ENCODE results near the gene ZNF24. TPM values are rescaled to one million over a fixed set of nuclear protein-coding genes. Genes with fewer than 3 reads are reported as not detected.

ZNF24 gene
- total RNA-seq, 6 experiments from 2014 or later = 17.7 to 31.5 (median 25.5) TPM

DNA sequence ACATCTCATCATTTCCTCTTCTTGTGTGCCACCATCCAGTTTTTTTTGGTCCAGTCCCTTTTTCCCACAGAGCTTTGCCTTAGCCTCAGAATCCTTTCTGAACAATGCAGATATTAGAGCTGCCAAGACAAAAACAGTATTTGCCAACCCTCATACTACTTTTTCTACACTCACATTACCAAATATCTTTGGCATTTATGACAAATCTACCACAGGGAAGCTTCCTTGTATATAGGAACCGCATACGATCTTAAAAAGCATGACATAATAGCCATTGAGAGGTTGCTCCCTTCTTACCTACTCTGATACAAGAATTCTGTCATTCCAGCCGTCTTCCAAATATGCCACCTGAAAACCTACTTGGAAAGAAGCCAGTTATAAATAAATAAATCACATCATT is 9.4 kb downstream of the ZNF24 start:
- DNase-seq (no peak), ATAC-seq (no peak)
- Histone ChIP-seq H3K9me3 (no peaks in the 10 kb centered on the region), H3K4me1 (peaks cover 0 to 10% (median 0%) of the 10 kb centered on the region in 4 donors), H3K27ac (no peak overlapping the region), H3K4me3 (no peak overlapping the region), H3K27me3 (no peaks in the 10 kb centered on the region), H3K36me3 (peaks cover 0 to 70% (median 39%) of the 10 kb centered on the region in 4 donors)
- no peak for TF ChIP-seq POLR2A (IDR thresholded peaks at IDR 0.05)
- TF ChIP-seq, protein P1, sequence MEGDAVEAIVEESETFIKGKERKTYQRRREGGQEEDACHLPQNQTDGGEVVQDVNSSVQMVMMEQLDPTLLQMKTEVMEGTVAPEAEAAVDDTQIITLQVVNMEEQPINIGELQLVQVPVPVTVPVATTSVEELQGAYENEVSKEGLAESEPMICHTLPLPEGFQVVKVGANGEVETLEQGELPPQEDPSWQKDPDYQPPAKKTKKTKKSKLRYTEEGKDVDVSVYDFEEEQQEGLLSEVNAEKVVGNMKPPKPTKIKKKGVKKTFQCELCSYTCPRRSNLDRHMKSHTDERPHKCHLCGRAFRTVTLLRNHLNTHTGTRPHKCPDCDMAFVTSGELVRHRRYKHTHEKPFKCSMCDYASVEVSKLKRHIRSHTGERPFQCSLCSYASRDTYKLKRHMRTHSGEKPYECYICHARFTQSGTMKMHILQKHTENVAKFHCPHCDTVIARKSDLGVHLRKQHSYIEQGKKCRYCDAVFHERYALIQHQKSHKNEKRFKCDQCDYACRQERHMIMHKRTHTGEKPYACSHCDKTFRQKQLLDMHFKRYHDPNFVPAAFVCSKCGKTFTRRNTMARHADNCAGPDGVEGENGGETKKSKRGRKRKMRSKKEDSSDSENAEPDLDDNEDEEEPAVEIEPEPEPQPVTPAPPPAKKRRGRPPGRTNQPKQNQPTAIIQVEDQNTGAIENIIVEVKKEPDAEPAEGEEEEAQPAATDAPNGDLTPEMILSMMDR (IDR thresholded peaks at IDR 0.05) = no peak
- WGBS (ENCODE audit: insufficient coverage, low coverage, low lambda C conversion rate, missing lambda C conversion rate) = 29% methylated on average over 1 of the region's 3 CpGs
- intact Hi-C loops (cut with DNase I) = loop anchor here in 1 of 2 donors (10.0 kb wide), 1 partner anchor 80 kb away; no protein-coding TSS in a partner anchor

DNA sequence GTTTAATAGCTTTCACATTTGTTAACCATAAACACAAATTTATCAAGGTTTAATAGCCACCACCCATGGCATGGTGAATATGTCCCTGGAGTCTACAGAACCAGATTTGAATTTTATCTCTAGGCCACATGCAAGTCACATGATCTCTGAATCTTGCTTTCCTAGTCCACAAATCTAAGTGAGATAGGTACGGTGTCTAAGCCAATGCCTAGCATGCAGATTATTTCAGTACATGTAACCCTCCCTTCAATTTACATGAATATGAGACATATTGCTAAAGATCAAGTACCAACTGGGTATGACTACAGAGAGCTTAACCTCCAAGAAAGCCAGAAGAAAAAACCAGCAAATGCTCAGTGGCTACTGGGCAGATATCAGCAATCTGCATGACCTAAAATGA is 10.0 kb downstream of the ZNF24 start:
- Histone ChIP-seq H3K4me1 (peaks cover 0 to 10% (median 0%) of the 10 kb centered on the region in 4 donors), H3K27me3 (no peaks in the 10 kb centered on the region), H3K36me3 (peaks cover 0 to 64% (median 34%) of the 10 kb centered on the region in 4 donors), H3K4me3 (no peak overlapping the region), H3K27ac (no peak overlapping the region), H3K9me3 (no peaks in the 10 kb centered on the region)
- ATAC-seq (no peak), DNase-seq (no peak)
- intact Hi-C loops (cut with DNase I) = loop anchor here in 1 of 2 donors (10.0 kb wide), 1 partner anchor 79 kb away; no protein-coding TSS in a partner anchor
- TF ChIP-seq POLR2A (IDR thresholded peaks at IDR 0.05) = no peak
- TF ChIP-seq, protein P1 (IDR thresholded peaks at IDR 0.05) = no peak
- 100% methylated on average over 1 of the region's 1 CpG for WGBS (ENCODE audit: insufficient coverage, low coverage, low lambda C conversion rate, missing lambda C conversion rate)

DNA sequence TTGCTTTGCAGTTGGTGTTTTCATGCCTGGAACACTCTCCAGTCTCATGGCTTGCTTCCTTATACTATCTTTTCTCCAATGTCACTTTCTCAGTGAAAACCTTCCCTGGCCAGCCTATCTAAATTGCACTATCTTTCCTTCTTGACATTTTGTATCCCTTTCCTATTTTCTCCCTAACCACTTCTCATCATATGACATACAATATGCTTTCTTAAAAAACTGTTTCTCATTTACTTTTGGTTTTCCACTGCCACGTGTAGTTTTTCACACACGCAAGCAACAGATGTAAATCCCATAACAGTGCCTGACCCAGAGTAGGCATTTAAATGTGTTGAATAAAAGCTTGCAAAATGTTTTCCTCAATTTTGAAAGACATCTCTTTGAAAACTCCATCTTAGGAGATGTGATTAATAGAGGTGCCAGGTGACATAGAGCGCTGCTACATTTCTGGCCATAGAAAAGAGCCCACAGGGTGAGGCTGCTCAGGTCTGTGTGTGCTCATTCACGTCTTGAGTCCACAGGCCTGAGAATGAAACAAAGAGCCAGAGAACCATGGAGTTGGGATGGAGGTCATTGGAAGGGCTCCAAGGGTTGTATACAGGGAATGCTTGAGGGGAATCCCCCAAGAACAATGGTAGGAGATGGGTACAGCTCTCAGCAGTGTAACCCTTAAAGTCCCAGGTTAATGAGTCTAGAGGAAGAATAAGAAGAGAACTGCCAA is 12.7 kb downstream of the ZNF24 start:
- Histone ChIP-seq H3K4me3 (no peak overlapping the region), H3K27ac (no peak overlapping the region), H3K27me3 (no peaks in the 10 kb centered on the region), H3K9me3 (no peaks in the 10 kb centered on the region), H3K4me1 (no peaks in the 10 kb centered on the region), H3K36me3 (peaks cover 0 to 37% (median 11%) of the 10 kb centered on the region in 4 donors)
- 84% methylated on average over 4 of the region's 4 CpGs for WGBS (ENCODE audit: insufficient coverage, low coverage, low lambda C conversion rate, missing lambda C conversion rate)
- intact Hi-C loops (cut with DNase I) = loop anchor here in 1 of 2 donors (10.0 kb wide), 1 partner anchor 77 kb away; no protein-coding TSS in a partner anchor
- ATAC-seq (peak in 1 of 4 donors; percentile 35), DNase-seq (no peak)
- TF ChIP-seq POLR2A (IDR thresholded peaks at IDR 0.05) = no peak
- TF ChIP-seq, protein P1 (IDR thresholded peaks at IDR 0.05) = no peak

DNA sequence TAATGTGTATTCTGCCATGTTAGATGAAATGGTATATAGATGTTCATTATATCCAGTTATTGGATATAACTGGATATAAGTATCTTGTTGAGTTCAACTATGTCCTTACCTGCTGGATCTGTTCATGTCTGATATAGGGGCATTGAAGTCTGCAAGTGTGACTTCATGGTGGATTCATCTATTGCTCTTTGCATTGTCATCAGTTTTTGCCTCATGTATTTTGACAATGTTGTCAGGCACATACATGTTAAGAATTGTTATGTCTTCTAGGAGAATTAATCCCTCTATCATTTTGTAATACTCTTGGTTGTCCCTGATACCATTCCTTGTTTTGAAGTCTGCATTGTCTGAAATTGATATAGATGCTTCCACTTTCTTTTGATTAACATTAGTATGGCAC is 15.4 kb downstream of the ZNF24 start:
- DNase-seq = no peak
- Histone ChIP-seq H3K27me3 (no peaks in the 10 kb centered on the region), H3K4me3 (no peak overlapping the region), H3K4me1 (no peaks in the 10 kb centered on the region), H3K9me3 (no peaks in the 10 kb centered on the region), H3K27ac (no peak overlapping the region), H3K36me3 (peaks cover 0 to 10% (median 4%) of the 10 kb centered on the region in 4 donors)
- TF ChIP-seq POLR2A (IDR thresholded peaks at IDR 0.05) = no peak
- TF ChIP-seq, protein P1 (IDR thresholded peaks at IDR 0.05) = no peak
- intact Hi-C loops (cut with DNase I) = no loop called here
- no peak for ATAC-seq

Measured in right lobe of liver (tissue), 6 donors.